Panc1 (cell line): ENCODE measurements around the gene PSD4. TPM values are rescaled to one million over a fixed set of nuclear protein-coding genes. Genes with fewer than 3 reads are reported as not detected.

Experiments
- ATAC-seq: fragments of 200-7000 bp; cut with Tn5 transposase; 2 replicates; pipeline ENCODE4 v1.9.1; 2020; ENCODE audit warnings: mild to moderate bottlenecking, moderate library complexity
- BruUV-seq: library from RNA; stranded (reverse); fragments of 400-500 nt; replicated peaks from 2 replicates; lab custom pipeline; 2021; lab: Mats Ljungman, UMichigan
- CTCF ChIA-PET: fragments of 300-600 bp; sonication (Branson Sonifier 250); formaldehyde crosslinking; loops from one replicate; lab custom pipeline; 2022; ENCODE audit warnings: antibody characterized with exemption; lab: Charles Lee
- POLR2A ChIA-PET: fragments of 300-600 bp; sonication (Branson Sonifier 250); formaldehyde crosslinking; loops from one replicate; lab custom pipeline; 2022; ENCODE audit warnings: antibody characterized with exemption; lab: Charles Lee
- DNase-seq: peaks from one replicate; pipeline ENCODE4 v3.0.0-alpha.2; 2010; ENCODE audit warnings: low read depth, low spot score
- H3K27ac ChIP-seq: 2 replicates; pipeline ENCODE4 v1.5.1; 2011; ENCODE audit warnings: mild to moderate bottlenecking, low read length, inconsistent platforms
- H3K27me3 ChIP-seq: fragments of 200-500 bp; sonication (Bioruptor generic); 2 replicates; pipeline ENCODE4 v1.6.0; 2014; ENCODE audit warnings: low read length, inconsistent platforms; ENCODE audit not compliant: control insufficient read depth, insufficient read depth
- H3K36me3 ChIP-seq: fragments of 200-500 bp; sonication (Bioruptor generic); 2 replicates; pipeline ENCODE4 v1.5.1; 2014; ENCODE audit warnings: inconsistent platforms, mild to moderate bottlenecking, low read length, moderate library complexity; ENCODE audit not compliant: control insufficient read depth, insufficient read depth
- H3K4me1 ChIP-seq: 2 replicates; pipeline ENCODE4 v1.5.1; 2011; ENCODE audit warnings: inconsistent platforms, mild to moderate bottlenecking, low read length, moderate library complexity; ENCODE audit not compliant: control insufficient read depth, insufficient read depth
- H3K4me3 ChIP-seq, 2 experiments: 2 replicates each; pipeline ENCODE4 v1.5.1; 2011 to 2012; ENCODE audit warnings: low read depth in 2 of 2, low read length in 2 of 2, mild to moderate bottlenecking in 2 of 2, inconsistent platforms in 1 of 2, moderate library complexity in 1 of 2
- H3K9me3 ChIP-seq: fragments of 200-500 bp; sonication (Bioruptor generic); 2 replicates; pipeline ENCODE4 v1.5.1; 2014; ENCODE audit warnings: low read depth, mild to moderate bottlenecking, inconsistent platforms, low read length, moderate library complexity; ENCODE audit not compliant: control insufficient read depth, insufficient read depth
- CTCF ChIP-seq: fragments of 450-650 bp; IDR thresholded peaks from 2 replicates; pipeline ENCODE4 v1.5.1; 2017; ENCODE audit warnings: mild to moderate bottlenecking
- POLR2AphosphoS5 ChIP-seq: IDR thresholded peaks from 2 replicates; pipeline ENCODE4 v1.6.1; 2012; ENCODE audit warnings: mild to moderate bottlenecking, low read depth, low read length, moderate library complexity
- REST ChIP-seq, 2 experiments: IDR thresholded peaks; 2 replicates each; pipeline ENCODE4 v1.6.1; 2011 to 2012; ENCODE audit warnings: low read depth in 2 of 2, control low read depth in 1 of 2, low read length in 1 of 2, mild to moderate bottlenecking in 1 of 2, moderate library complexity in 1 of 2; ENCODE audit not compliant: insufficient read depth in 1 of 2
- SIN3A ChIP-seq: IDR thresholded peaks from 2 replicates; pipeline ENCODE4 v1.6.1; 2012; ENCODE audit warnings: low read depth, mild to moderate bottlenecking, low read length, moderate library complexity, borderline replicate concordance; ENCODE audit not compliant: insufficient read depth
- TCF7L2 ChIP-seq: IDR thresholded peaks from 2 replicates; pipeline ENCODE4 v1.6.1; 2011; ENCODE audit warnings: mild to moderate bottlenecking, low read depth, low read length, inconsistent platforms
- in situ Hi-C: cut with HindIII; loops from 2 replicates; pipeline ENCODE4 v1.10.0; 2016; ENCODE audit warnings: low sequenced_read_pairs, low pct_unique_long_range_greater_than_20kb
- intact Hi-C: fragments of 100-400 bp; cut with micrococcal nuclease; formaldehyde crosslinking; loops from one replicate; pipeline ENCODE4 v1.10.0; 2022; ENCODE audit not compliant: unreplicated experiment
- total RNA-seq: library from RNA; stranded (reverse); gene quantifications from one replicate; pipeline ENCODE4 v1.2.1, GENCODE V29; 2021; ENCODE audit not compliant: unreplicated experiment

PSD4 gene
- total RNA-seq, 1 experiment from 2014 or later: 3.6 TPM

GRCh38 chr2:113202305-113203216 is 28.8 kb downstream of the PSD4 start:
- ATAC-seq (no peak), DNase-seq (no peak)
- Histone ChIP-seq H3K9me3 (no peaks in the 10 kb centered on the region), H3K27ac (no peak overlapping the region), H3K27me3 (no peaks in the 10 kb centered on the region), H3K4me1 (no peaks in the 10 kb centered on the region; the same call in 1 of the 2 replicates), H3K36me3 (no peaks in the 10 kb centered on the region), H3K4me3 (no peak overlapping the region)
- intact Hi-C loops (loop anchor here (5.0 kb wide), 3 partner anchors 45 to 120 kb away; no protein-coding TSS in a partner anchor), in situ Hi-C loops (no loop called here)
- CTCF ChIA-PET: interaction anchor here (1.4 to 2.6 kb wide), 2 partner anchors 64 to 157 kb away, joined by 3 to 13 read pairs; no protein-coding TSS in a partner anchor
- BruUV-seq: no TSS peak
- TF ChIP-seq SIN3A (no peak), POLR2AphosphoS5 (no peak), CTCF (no peak), REST (IDR thresholded peaks at IDR 0.05; ENCODE audit: insufficient read depth in 1 of 2, low read depth in 2 of 2, low read length in 1 of 2) (no peak), TCF7L2 (no peak)
- POLR2A ChIA-PET: no interaction called here

- DNase-seq (no peak), ATAC-seq (no peak)
- H3K27ac ChIP-seq: no peak overlapping the region
- no peaks in the 10 kb centered on the region for H3K27me3 ChIP-seq
- H3K9me3 ChIP-seq: no peaks in the 10 kb centered on the region
- H3K4me3 ChIP-seq: no peak overlapping the region
- H3K4me1 ChIP-seq: no peaks in the 10 kb centered on the region; the same call in 1 of the 2 replicates
- intact Hi-C loops (loop anchor here (5.0 kb wide), 3 partner anchors 44 to 121 kb away; no protein-coding TSS in a partner anchor), in situ Hi-C loops (no loop called here)
- ChIA-PET CTCF (interaction anchor here (1.4 to 2.6 kb wide), 2 partner anchors 64 to 156 kb away, joined by 3 to 13 read pairs; no protein-coding TSS in a partner anchor), POLR2A (no interaction called here)
- TF ChIP-seq SIN3A (no peak), TCF7L2 (no peak), POLR2AphosphoS5 (no peak), REST (IDR thresholded peaks at IDR 0.05; ENCODE audit: insufficient read depth in 1 of 2, low read depth in 2 of 2, low read length in 1 of 2) (no peak), CTCF (no peak)
- no TSS peak for BruUV-seq
- H3K36me3 ChIP-seq: no peaks in the 10 kb centered on the region
These were observed 29.4 kb downstream of the PSD4 start for GRCh38 chr2:113203217-113203530.
